ENCODE measurements around the gene MPRIP. TPM values are rescaled to one million over a fixed set of nuclear protein-coding genes. Genes with fewer than 3 reads are reported as not detected.
A peak's percentile ranks its signal among the peaks of the same experiment; 100 is the strongest.

MPRIP gene
- total and polyA plus RNA-seq, 12 donors, result 88.5 to 234 (median 175) TPM

DNA sequence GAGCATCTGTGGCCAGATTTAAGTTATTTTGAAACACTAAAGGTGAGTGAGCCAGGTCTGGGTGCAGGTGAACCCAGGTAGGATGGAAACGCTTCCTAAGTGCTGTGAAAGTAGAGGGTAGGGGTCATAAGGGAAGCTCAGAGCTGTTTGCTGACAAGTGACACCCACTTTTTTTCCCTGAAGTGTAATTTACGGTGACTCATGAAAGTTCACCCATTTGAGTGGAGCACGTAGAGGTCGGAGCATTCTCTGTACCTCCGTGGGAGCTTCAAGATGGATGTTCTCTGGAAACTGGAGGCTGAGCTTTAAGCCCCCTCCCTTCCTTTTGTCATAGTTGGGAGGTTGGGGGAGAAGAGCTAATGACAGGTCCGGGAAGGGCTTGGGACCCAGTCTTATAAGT, 44.3 kb downstream of the MPRIP start:
- H3K4me1 ChIP-seq (replicated peaks in 1 of 2), result peaks cover 8 to 27% of the 10 kb centered on the region in 2 donors

GRCh38 chr17:17087424-17088015, 45.3 kb downstream of the MPRIP start:
- 63 to 78% (median 71%) methylated on average over 13 of the region's 13 CpGs for WGBS, 4 donors
- H3K9me3 ChIP-seq (replicated peaks in 1 of 3), result no peaks in the 10 kb centered on the region
- H3K27ac ChIP-seq, result peak overlapping the region in 2 of 5 donors; percentile 29 to 41
- peak in 6 of 7 donors; percentile 40 to 73 (median 49) for DNase-seq
- no peaks in the 10 kb centered on the region for H3K27me3 ChIP-seq
- no peak for TF ChIP-seq CTCF (IDR thresholded peaks at IDR 0.05)
- TF ChIP-seq POLR2A (IDR thresholded peaks at IDR 0.05), result no peak
- peaks cover 0 to 21% of the 10 kb centered on the region in 2 donors for H3K36me3 ChIP-seq (replicated peaks in 1 of 2)
- peaks cover 8 to 27% of the 10 kb centered on the region in 2 donors for H3K4me1 ChIP-seq (replicated peaks in 1 of 2)
- no peak overlapping the region for H3K4me3 ChIP-seq
- intact Hi-C loops (cut with DNase I), result no loop called here

More for the DNA sequence above, 44.3 kb downstream of the MPRIP start:
- Histone ChIP-seq H3K9me3 (replicated peaks in 1 of 3) (no peaks in the 10 kb centered on the region), H3K36me3 (replicated peaks in 1 of 2) (peaks cover 0 to 23% of the 10 kb centered on the region in 2 donors), H3K27ac (no peak overlapping the region), H3K27me3 (no peaks in the 10 kb centered on the region), H3K4me3 (no peak overlapping the region)
- DNase-seq, result peak in 2 of 7 donors; percentile 6 to 10
- WGBS, 4 donors, result 89 to 93% (median 92%) methylated on average over 6 of the region's 6 CpGs
- intact Hi-C loops (cut with DNase I), result no loop called here
- TF ChIP-seq CTCF (IDR thresholded peaks at IDR 0.05) (no peak), POLR2A (IDR thresholded peaks at IDR 0.05) (no peak)

DNA sequence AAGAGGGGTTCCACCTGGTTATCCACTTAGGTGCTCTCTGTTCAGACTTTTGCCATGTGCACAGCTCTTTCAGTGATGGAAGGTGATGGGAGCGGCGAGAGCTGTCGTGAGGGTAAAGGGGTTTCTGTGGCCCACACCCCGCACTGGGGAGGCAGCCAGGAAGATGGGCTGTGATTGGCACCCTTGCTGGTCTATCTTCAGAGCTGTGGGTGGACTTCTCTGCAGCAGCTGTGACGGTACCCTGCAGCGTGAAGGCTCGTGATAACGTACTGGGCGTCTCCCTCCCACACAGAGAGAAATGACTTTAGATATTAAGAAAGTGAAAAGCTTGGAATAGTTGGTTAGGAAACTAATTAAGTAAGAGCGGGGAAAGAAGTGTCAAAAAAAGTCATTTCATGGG, 45.8 kb downstream of the MPRIP start:
- Histone ChIP-seq H3K27ac (peak overlapping the region in 2 of 5 donors; percentile 29 to 41), H3K27me3 (no peaks in the 10 kb centered on the region), H3K36me3 (replicated peaks in 1 of 2) (peaks cover 0 to 16% of the 10 kb centered on the region in 2 donors), H3K4me3 (no peak overlapping the region), H3K9me3 (replicated peaks in 1 of 3) (no peaks in the 10 kb centered on the region), H3K4me1 (replicated peaks in 1 of 2) (peaks cover 8 to 28% of the 10 kb centered on the region in 2 donors)
- intact Hi-C loops (cut with DNase I), result no loop called here
- DNase-seq, result peak in 3 of 7 donors; percentile 13 to 51 (median 16)
- TF ChIP-seq CTCF (IDR thresholded peaks at IDR 0.05) (no peak), POLR2A (IDR thresholded peaks at IDR 0.05) (no peak)
- WGBS, 4 donors, result 70 to 81% (median 78%) methylated on average over 10 of the region's 10 CpGs

DNA sequence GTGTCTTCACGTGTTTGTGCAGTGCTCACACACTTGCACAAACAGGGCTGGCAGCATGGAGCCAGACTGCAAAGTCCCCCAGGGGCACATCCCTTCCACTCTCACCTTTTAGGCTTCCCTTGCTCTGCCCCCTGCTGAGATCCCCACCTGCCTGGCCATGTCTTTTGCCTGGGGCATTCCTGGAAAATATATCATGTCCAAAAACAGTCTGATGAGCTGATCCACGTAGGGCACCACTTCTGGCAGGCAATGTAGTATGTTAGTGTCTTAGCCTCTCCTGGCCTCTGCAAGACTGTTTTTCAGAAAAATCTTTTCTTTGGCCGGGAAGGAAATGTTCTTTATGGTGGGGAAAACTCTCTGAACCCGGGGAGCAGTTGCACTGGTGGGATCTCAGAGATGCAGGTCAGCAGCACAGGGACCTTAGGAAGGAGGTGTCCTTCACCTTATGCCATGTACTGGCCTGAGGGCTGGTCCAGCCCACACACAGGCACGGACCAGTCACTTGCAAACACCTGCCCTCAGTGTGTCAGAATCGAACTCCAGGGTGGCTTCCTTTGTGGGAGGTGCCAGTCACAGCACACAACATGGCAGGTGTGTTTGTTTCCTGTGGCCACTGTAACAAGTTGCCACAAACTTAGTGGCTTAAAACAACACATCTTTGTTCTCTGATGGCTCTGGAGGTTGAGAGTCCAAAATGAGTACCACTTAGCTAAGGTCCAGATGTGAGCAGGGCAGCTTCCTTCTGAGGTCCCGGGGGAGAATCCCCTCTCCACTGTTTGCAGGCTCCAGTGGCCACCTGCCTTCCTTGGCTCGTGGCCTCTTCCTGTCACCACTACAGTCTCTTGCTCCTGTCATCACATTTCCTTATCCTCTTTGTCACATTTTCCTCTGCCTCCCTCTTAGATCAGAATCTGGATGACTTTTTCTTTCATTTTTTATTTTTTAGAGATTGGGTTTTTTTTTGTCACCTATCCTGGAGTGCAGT, 46.6 kb downstream of the MPRIP start:
- DNase-seq, result peak in 2 of 7 donors; percentile 11 to 48
- no peak overlapping the region for H3K27ac ChIP-seq

More for the DNA sequence above, 46.6 kb downstream of the MPRIP start:
- intact Hi-C loops (cut with DNase I), result no loop called here
- TF ChIP-seq POLR2A (IDR thresholded peaks at IDR 0.05), result no peak
- TF ChIP-seq CTCF (IDR thresholded peaks at IDR 0.05), result no peak
- Histone ChIP-seq H3K27me3 (no peaks in the 10 kb centered on the region), H3K4me1 (replicated peaks in 1 of 2) (peaks cover 12 to 35% of the 10 kb centered on the region in 2 donors), H3K36me3 (replicated peaks in 1 of 2) (peaks cover 0 to 14% of the 10 kb centered on the region in 2 donors), H3K4me3 (no peak overlapping the region), H3K9me3 (replicated peaks in 1 of 3) (no peaks in the 10 kb centered on the region)
- 68 to 74% (median 70%) methylated on average over 6 to 8 of the region's 8 CpGs for WGBS, 4 donors
